Panc1 (cell line): Measurements from ENCODE around the gene SNRNP70. TPM values are rescaled to one million over a fixed set of nuclear protein-coding genes. Genes with fewer than 3 reads are reported as not detected.

Source experiments
- ATAC-seq: fragments of 200-7000 bp; cut with Tn5 transposase; 2 replicates; pipeline ENCODE4 v1.9.1; 2020; ENCODE audit warnings: mild to moderate bottlenecking, moderate library complexity
- BruUV-seq: library from RNA; stranded (reverse); fragments of 400-500 nt; replicated peaks from 2 replicates; lab custom pipeline; 2021; lab: Mats Ljungman, UMichigan
- CTCF ChIA-PET: fragments of 300-600 bp; sonication (Branson Sonifier 250); formaldehyde crosslinking; loops from one replicate; lab custom pipeline; 2022; ENCODE audit warnings: antibody characterized with exemption; lab: Charles Lee
- POLR2A ChIA-PET: fragments of 300-600 bp; sonication (Branson Sonifier 250); formaldehyde crosslinking; loops from one replicate; lab custom pipeline; 2022; ENCODE audit warnings: antibody characterized with exemption; lab: Charles Lee
- DNase-seq: peaks from one replicate; pipeline ENCODE4 v3.0.0-alpha.2; 2010; ENCODE audit warnings: low read depth, low spot score
- H3K27ac ChIP-seq: 2 replicates; pipeline ENCODE4 v1.5.1; 2011; ENCODE audit warnings: mild to moderate bottlenecking, low read length, inconsistent platforms
- H3K27me3 ChIP-seq: fragments of 200-500 bp; sonication (Bioruptor generic); 2 replicates; pipeline ENCODE4 v1.6.0; 2014; ENCODE audit warnings: low read length, inconsistent platforms; ENCODE audit not compliant: control insufficient read depth, insufficient read depth
- H3K36me3 ChIP-seq: fragments of 200-500 bp; sonication (Bioruptor generic); 2 replicates; pipeline ENCODE4 v1.5.1; 2014; ENCODE audit warnings: inconsistent platforms, mild to moderate bottlenecking, low read length, moderate library complexity; ENCODE audit not compliant: control insufficient read depth, insufficient read depth
- H3K4me1 ChIP-seq: 2 replicates; pipeline ENCODE4 v1.5.1; 2011; ENCODE audit warnings: inconsistent platforms, mild to moderate bottlenecking, low read length, moderate library complexity; ENCODE audit not compliant: control insufficient read depth, insufficient read depth
- H3K4me3 ChIP-seq, 2 experiments: 2 replicates each; pipeline ENCODE4 v1.5.1; 2011 to 2012; ENCODE audit warnings: low read depth in 2 of 2, low read length in 2 of 2, mild to moderate bottlenecking in 2 of 2, inconsistent platforms in 1 of 2, moderate library complexity in 1 of 2
- H3K9me3 ChIP-seq: fragments of 200-500 bp; sonication (Bioruptor generic); 2 replicates; pipeline ENCODE4 v1.5.1; 2014; ENCODE audit warnings: low read depth, mild to moderate bottlenecking, inconsistent platforms, low read length, moderate library complexity; ENCODE audit not compliant: control insufficient read depth, insufficient read depth
- CTCF ChIP-seq: fragments of 450-650 bp; IDR thresholded peaks from 2 replicates; pipeline ENCODE4 v1.5.1; 2017; ENCODE audit warnings: mild to moderate bottlenecking
- POLR2AphosphoS5 ChIP-seq: IDR thresholded peaks from 2 replicates; pipeline ENCODE4 v1.6.1; 2012; ENCODE audit warnings: mild to moderate bottlenecking, low read depth, low read length, moderate library complexity
- REST ChIP-seq, 2 experiments: IDR thresholded peaks; 2 replicates each; pipeline ENCODE4 v1.6.1; 2011 to 2012; ENCODE audit warnings: low read depth in 2 of 2, control low read depth in 1 of 2, low read length in 1 of 2, mild to moderate bottlenecking in 1 of 2, moderate library complexity in 1 of 2; ENCODE audit not compliant: insufficient read depth in 1 of 2
- SIN3A ChIP-seq: IDR thresholded peaks from 2 replicates; pipeline ENCODE4 v1.6.1; 2012; ENCODE audit warnings: low read depth, mild to moderate bottlenecking, low read length, moderate library complexity, borderline replicate concordance; ENCODE audit not compliant: insufficient read depth
- TCF7L2 ChIP-seq: IDR thresholded peaks from 2 replicates; pipeline ENCODE4 v1.6.1; 2011; ENCODE audit warnings: mild to moderate bottlenecking, low read depth, low read length, inconsistent platforms
- in situ Hi-C: cut with HindIII; loops from 2 replicates; pipeline ENCODE4 v1.10.0; 2016; ENCODE audit warnings: low sequenced_read_pairs, low pct_unique_long_range_greater_than_20kb
- intact Hi-C: fragments of 100-400 bp; cut with micrococcal nuclease; formaldehyde crosslinking; loops from one replicate; pipeline ENCODE4 v1.10.0; 2022; ENCODE audit not compliant: unreplicated experiment
- total RNA-seq: library from RNA; stranded (reverse); gene quantifications from one replicate; pipeline ENCODE4 v1.2.1, GENCODE V29; 2021; ENCODE audit not compliant: unreplicated experiment

SNRNP70 gene
- total RNA-seq, 1 experiment from 2014 or later: 180 TPM

GRCh38 chr19:49086296-49086695, 1.0 kb downstream of the SNRNP70 start:
- CTCF ChIA-PET: no interaction called here
- intact Hi-C loops: no loop called here
- no peak for ATAC-seq

DNA sequence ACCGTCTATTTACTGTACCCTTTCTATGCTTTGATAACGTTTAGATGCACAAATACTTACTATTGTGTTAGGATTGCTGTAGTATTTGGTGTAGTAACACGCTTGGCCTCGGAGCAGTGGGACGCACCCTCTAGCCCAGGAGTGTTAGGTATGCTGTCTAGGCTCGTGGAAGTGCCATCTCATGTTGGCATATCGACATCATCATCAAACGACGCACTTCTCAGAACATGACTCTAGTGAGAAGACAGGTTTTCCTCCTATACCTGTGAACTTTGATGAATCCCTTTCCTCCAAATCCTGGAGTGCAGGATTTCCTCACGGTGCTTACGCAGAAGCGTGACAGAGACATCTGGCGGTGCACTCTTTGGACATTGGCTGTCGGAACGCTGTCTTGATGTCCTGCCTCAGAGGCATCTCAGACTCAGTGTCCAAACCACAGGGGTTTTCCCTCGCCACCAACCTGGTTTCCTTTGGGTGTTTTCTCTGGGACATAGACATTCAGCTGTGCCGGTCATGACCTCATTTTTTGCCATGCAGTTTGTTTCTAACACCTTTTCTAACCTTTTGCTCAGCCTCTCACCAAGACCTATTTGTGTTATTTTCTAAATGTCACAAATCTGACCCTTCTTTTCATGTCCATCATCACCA, 6.3 kb downstream of the SNRNP70 start:
- intact Hi-C loops: no loop called here
- CTCF ChIA-PET: no interaction called here
- in situ Hi-C loops: no loop called here
- POLR2A ChIA-PET: no interaction called here
- H3K27ac ChIP-seq: no peak overlapping the region
- no TSS peak for BruUV-seq
- peaks cover 9% of the 10 kb centered on the region for H3K36me3 ChIP-seq
- no peak for ATAC-seq
- TF ChIP-seq SIN3A: no peak
- TF ChIP-seq CTCF: no peak
- no peak for TF ChIP-seq POLR2AphosphoS5
- no peak for TF ChIP-seq TCF7L2
- TF ChIP-seq REST (IDR thresholded peaks at IDR 0.05; ENCODE audit: insufficient read depth in 1 of 2, low read depth in 2 of 2, low read length in 1 of 2): no peak
- no peaks in the 10 kb centered on the region for H3K27me3 ChIP-seq
- no peaks in the 10 kb centered on the region for H3K4me1 ChIP-seq
- no peak overlapping the region for H3K4me3 ChIP-seq
- no peaks in the 10 kb centered on the region for H3K9me3 ChIP-seq
- DNase-seq: no peak

More at GRCh38 chr19:49086296-49086695, 1.0 kb downstream of the SNRNP70 start:
- Histone ChIP-seq H3K27ac (peak overlapping the region; percentile 94), H3K9me3 (no peaks in the 10 kb centered on the region), H3K4me1 (no peaks in the 10 kb centered on the region), H3K4me3 (peak overlapping the region; percentile 93 to 95), H3K27me3 (no peaks in the 10 kb centered on the region), H3K36me3 (peaks cover 13% of the 10 kb centered on the region)
- BruUV-seq: no TSS peak
- POLR2A ChIA-PET: no interaction called here
- DNase-seq: no peak
- TF ChIP-seq REST (IDR thresholded peaks at IDR 0.05; ENCODE audit: insufficient read depth in 1 of 2, low read depth in 2 of 2, low read length in 1 of 2): no peak
- in situ Hi-C loops: no loop called here
